Keratinocyte (primary cell): Measurements from ENCODE around the gene PER1. TPM values are rescaled to one million over a fixed set of nuclear protein-coding genes. Genes with fewer than 3 reads are reported as not detected.

Experiments used
- DNase-seq: peaks from one replicate; pipeline ENCODE4 v3.0.0-alpha.2; 2011; ENCODE audit warnings: low read depth, missing footprints, low spot score
- FAIRE-seq: peaks from 2 replicates; lab custom pipeline; 2011; peaks lifted over from hg19 to GRCh38; lab: Jason Lieb, UNC
- H2AFZ ChIP-seq: 2 replicates; pipeline ENCODE4 v1.6.0; 2012; ENCODE audit warnings: low read length, control low read depth, inconsistent platforms; ENCODE audit not compliant: control insufficient read depth
- H3K27ac ChIP-seq: 2 replicates; pipeline ENCODE4 v1.5.1; 2011; ENCODE audit warnings: low read length; ENCODE audit not compliant: control insufficient read depth, insufficient read depth
- H3K27me3 ChIP-seq: 3 replicates; pipeline ENCODE4 v1.6.0; 2011; ENCODE audit warnings: low read length; ENCODE audit not compliant: control insufficient read depth, insufficient read depth; ENCODE audit errors: extremely low read depth
- H3K36me3 ChIP-seq, 2 experiments: 2 replicates in 1 of 2; 3 replicates in 1 of 2; pipeline ENCODE4 v1.5.1; 2011; ENCODE audit warnings: low read length in 2 of 2, mild to moderate bottlenecking in 1 of 2; ENCODE audit not compliant: control insufficient read depth in 2 of 2, insufficient read depth in 2 of 2; ENCODE audit errors: extremely low read depth in 1 of 2
- H3K4me1 ChIP-seq: 3 replicates; pipeline ENCODE4 v1.5.1; 2011; ENCODE audit warnings: low read length; ENCODE audit not compliant: control insufficient read depth, insufficient read depth; ENCODE audit errors: extremely low read depth
- H3K4me2 ChIP-seq: 3 replicates; pipeline ENCODE4 v1.6.0; 2011; ENCODE audit warnings: low read depth, low read length; ENCODE audit not compliant: control insufficient read depth, insufficient read depth; ENCODE audit errors: extremely low read depth
- H3K4me3 ChIP-seq, 3 experiments: fragments of 200-600 bp in 1 of 3; sonication (generic) in 1 of 3; 2 replicates in 2 of 3; 3 replicates in 1 of 3; pipeline ENCODE4 v1.5.1; 2011 to 2016; ENCODE audit warnings: low read length in 3 of 3, mild to moderate bottlenecking in 3 of 3, control low read depth in 2 of 3, inconsistent platforms in 1 of 3, low read depth in 1 of 3, mixed read lengths in 1 of 3, mixed run types in 1 of 3, moderate library complexity in 1 of 3; ENCODE audit not compliant: control insufficient read depth in 2 of 3, insufficient read depth in 2 of 3; ENCODE audit errors: extremely low read depth in 1 of 3
- H3K79me2 ChIP-seq: 2 replicates; pipeline ENCODE4 v1.6.0; 2012; ENCODE audit warnings: low read length; ENCODE audit not compliant: control insufficient read depth, insufficient read depth
- H3K9ac ChIP-seq: 3 replicates; pipeline ENCODE4 v1.6.0; 2011; ENCODE audit warnings: low read length; ENCODE audit not compliant: control insufficient read depth, insufficient read depth; ENCODE audit errors: extremely low read depth
- H3K9me1 ChIP-seq: 3 replicates; pipeline ENCODE4 v1.6.0; 2011; ENCODE audit warnings: low read length; ENCODE audit not compliant: control insufficient read depth, insufficient read depth; ENCODE audit errors: extremely low read depth
- H3K9me3 ChIP-seq: 2 replicates; pipeline ENCODE4 v1.5.1; 2012; ENCODE audit warnings: low read depth, low read length; ENCODE audit not compliant: control insufficient read depth
- H4K20me1 ChIP-seq: 3 replicates; pipeline ENCODE4 v1.6.0; 2011; ENCODE audit warnings: low read length; ENCODE audit not compliant: control insufficient read depth, insufficient read depth; ENCODE audit errors: extremely low read depth
- EZH2 ChIP-seq: IDR thresholded peaks from one replicate; pipeline ENCODE4 v1.6.1; 2012; ENCODE audit warnings: inconsistent platforms, mild to moderate bottlenecking, low read length, moderate library complexity
- dilution Hi-C: fragments of 300-500 bp; cut with MboI; formaldehyde crosslinking; loops from one replicate; pipeline ENCODE4 v1.7.0; 2020; ENCODE audit warnings: low sequenced_read_pairs; ENCODE audit not compliant: extremely low pct_ligation_motif_present
- polyA plus RNA-seq, 5 experiments: library from polyadenylated mRNA; depleted of rRNA in 3 of 5; stranded (reverse) in 3 of 5; stranded (forward) in 1 of 5; unstranded in 1 of 5; fragments of >200 nt; gene quantifications; 1 replicate in 1 of 5; 2 replicates in 3 of 5; 3 replicates in 1 of 5; pipeline versions ENCODE4 v1.2.1 to v1.2.3, GENCODE V29; 2011 to 2012; ENCODE audit warnings: missing spikeins in 2 of 5, low read depth in 1 of 5, low replicate concordance in 1 of 5
- TF ChIP-seq, protein P1 (sequence below), 3 experiments: IDR thresholded peaks in 1 of 3; conservative IDR thresholded peaks in 1 of 3; optimal IDR thresholded peaks in 1 of 3; 2 replicates in 2 of 3; 3 replicates in 1 of 3; pipeline versions ENCODE3 to v1.5.1; 2011; ENCODE audit warnings: low read length in 3 of 3, mild to moderate bottlenecking in 3 of 3, moderate library complexity in 2 of 3, control low read depth in 1 of 3, inconsistent platforms in 1 of 3; ENCODE audit not compliant: insufficient read depth in 2 of 3; ENCODE audit errors: extremely low read depth in 1 of 3

The PER1 gene
- polyA plus RNA-seq, 1 donor (not counting 4 experiments of a cell fraction or from before 2014, with no cell fraction given) = 15.1 TPM

DNA sequence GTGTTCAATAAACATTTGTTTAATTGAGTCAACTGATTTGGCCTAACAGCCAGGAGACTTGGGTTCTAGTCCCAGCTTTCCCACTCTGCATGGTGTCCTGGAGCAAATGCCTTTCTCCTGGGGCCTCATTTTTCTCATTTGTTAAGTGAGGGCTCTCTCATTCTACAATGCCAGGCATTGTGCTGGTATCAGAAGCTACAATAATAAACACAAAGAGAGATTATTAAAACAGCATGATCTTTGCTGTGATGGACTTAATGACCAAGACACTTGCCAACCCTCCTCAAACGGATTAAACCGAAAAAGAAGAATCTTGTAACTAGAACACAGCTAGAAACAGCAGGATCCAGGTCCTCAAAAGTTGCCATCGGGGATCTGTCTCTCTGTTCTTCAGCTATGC is 15.3 kb upstream of the PER1 start:
- H3K9me1 ChIP-seq = no peaks in the 10 kb centered on the region
- FAIRE-seq = no peak
- no peak overlapping the region for H3K4me3 ChIP-seq
- peaks cover 27% of the 10 kb centered on the region for H3K4me1 ChIP-seq
- no peaks in the 10 kb centered on the region for H3K27me3 ChIP-seq
- no peak overlapping the region for H2AFZ ChIP-seq
- H3K9ac ChIP-seq = no peak overlapping the region
- no peaks in the 10 kb centered on the region for H4K20me1 ChIP-seq
- no peak overlapping the region for H3K4me2 ChIP-seq
- dilution Hi-C loops = no loop called here
- H3K79me2 ChIP-seq = peaks cover under 1% of the 10 kb centered on the region
- no peak overlapping the region for H3K27ac ChIP-seq
- H3K36me3 ChIP-seq = no peaks in the 10 kb centered on the region
- H3K9me3 ChIP-seq = no peaks in the 10 kb centered on the region
- no peak for DNase-seq
- TF ChIP-seq, protein P1, sequence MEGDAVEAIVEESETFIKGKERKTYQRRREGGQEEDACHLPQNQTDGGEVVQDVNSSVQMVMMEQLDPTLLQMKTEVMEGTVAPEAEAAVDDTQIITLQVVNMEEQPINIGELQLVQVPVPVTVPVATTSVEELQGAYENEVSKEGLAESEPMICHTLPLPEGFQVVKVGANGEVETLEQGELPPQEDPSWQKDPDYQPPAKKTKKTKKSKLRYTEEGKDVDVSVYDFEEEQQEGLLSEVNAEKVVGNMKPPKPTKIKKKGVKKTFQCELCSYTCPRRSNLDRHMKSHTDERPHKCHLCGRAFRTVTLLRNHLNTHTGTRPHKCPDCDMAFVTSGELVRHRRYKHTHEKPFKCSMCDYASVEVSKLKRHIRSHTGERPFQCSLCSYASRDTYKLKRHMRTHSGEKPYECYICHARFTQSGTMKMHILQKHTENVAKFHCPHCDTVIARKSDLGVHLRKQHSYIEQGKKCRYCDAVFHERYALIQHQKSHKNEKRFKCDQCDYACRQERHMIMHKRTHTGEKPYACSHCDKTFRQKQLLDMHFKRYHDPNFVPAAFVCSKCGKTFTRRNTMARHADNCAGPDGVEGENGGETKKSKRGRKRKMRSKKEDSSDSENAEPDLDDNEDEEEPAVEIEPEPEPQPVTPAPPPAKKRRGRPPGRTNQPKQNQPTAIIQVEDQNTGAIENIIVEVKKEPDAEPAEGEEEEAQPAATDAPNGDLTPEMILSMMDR (optimal IDR thresholded peaks at IDR 0.05 in 1 of 3, IDR thresholded peaks at IDR 0.05 in 1 of 3, conservative IDR thresholded peaks at IDR 0.05 in 1 of 3; ENCODE audit: extremely low read depth in 1 of 3, insufficient read depth in 2 of 3, low read length in 3 of 3) = no peak
- no peak for TF ChIP-seq EZH2

DNA sequence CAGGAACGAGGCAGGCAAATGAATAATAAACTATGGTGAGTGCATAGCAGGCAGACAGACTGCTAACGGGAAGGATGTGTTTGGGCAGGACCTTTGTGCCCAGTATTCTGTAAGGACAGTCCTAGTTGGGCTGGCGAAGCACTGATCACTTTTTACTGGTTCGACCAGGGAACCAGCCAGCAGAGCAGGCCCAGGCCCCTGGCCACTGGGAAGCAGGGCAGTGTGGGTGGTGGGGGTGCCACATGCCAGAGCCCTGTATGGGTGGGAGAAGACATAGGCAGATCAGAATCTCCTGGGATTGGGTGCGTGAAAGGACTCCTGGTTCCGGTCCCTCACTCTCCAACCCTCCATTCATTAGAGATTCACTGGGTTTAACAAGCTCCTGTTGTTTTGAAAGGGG is 14.5 kb upstream of the PER1 start:
- H3K79me2 ChIP-seq = peaks cover 8% of the 10 kb centered on the region
- FAIRE-seq (no peak), DNase-seq (no peak)
- no peaks in the 10 kb centered on the region for H3K9me1 ChIP-seq
- no peak overlapping the region for H3K4me3 ChIP-seq
- peaks cover 30% of the 10 kb centered on the region for H3K4me1 ChIP-seq
- H2AFZ ChIP-seq = peak overlapping the region; percentile 33
- no peak for TF ChIP-seq EZH2
- no peaks in the 10 kb centered on the region for H3K9me3 ChIP-seq
- no peak overlapping the region for H3K4me2 ChIP-seq
- H3K27ac ChIP-seq = no peak overlapping the region
- H3K27me3 ChIP-seq = no peaks in the 10 kb centered on the region
- peaks cover 0 to 1% of the 10 kb centered on the region in 2 experiments for H3K36me3 ChIP-seq
- H3K9ac ChIP-seq = no peak overlapping the region
- no peaks in the 10 kb centered on the region for H4K20me1 ChIP-seq
- dilution Hi-C loops = no loop called here

DNA sequence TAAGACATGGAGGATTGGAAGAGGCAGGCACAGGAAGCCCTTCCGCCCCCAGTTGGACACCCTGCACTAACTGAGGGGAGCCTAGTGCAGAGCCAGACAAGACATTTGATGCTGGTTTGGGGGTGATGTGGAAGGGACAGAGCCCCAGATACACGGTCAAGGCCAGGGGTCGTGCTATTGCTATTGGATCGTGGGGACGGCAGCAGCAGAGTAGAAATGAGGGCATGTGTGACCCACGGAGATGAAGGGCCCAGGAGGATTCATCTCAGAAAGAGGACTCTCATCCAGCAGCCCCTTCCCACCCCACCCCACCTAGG is 12.6 kb upstream of the PER1 start:
- H3K79me2 ChIP-seq = peaks cover 16% of the 10 kb centered on the region
- H3K27ac ChIP-seq = peak overlapping the region; percentile 14
- H3K9me1 ChIP-seq = no peaks in the 10 kb centered on the region
- no peak overlapping the region for H3K9ac ChIP-seq
- no peaks in the 10 kb centered on the region for H4K20me1 ChIP-seq
- dilution Hi-C loops = no loop called here
- FAIRE-seq (no peak), DNase-seq (no peak)
- H3K9me3 ChIP-seq = no peaks in the 10 kb centered on the region
- TF ChIP-seq, protein P1 (optimal IDR thresholded peaks at IDR 0.05 in 1 of 3, IDR thresholded peaks at IDR 0.05 in 1 of 3, conservative IDR thresholded peaks at IDR 0.05 in 1 of 3; ENCODE audit: extremely low read depth in 1 of 3, insufficient read depth in 2 of 3, low read length in 3 of 3) = no peak
- no peak for TF ChIP-seq EZH2
- peak overlapping the region; percentile 22 for H3K4me2 ChIP-seq
- no peak overlapping the region for H3K4me3 ChIP-seq
- peaks cover 9 to 16% of the 10 kb centered on the region in 2 experiments for H3K36me3 ChIP-seq
- H3K27me3 ChIP-seq = no peaks in the 10 kb centered on the region
- peaks cover 35% of the 10 kb centered on the region for H3K4me1 ChIP-seq
- peak overlapping the region; percentile 58 for H2AFZ ChIP-seq
